Measurements from ENCODE around the gene SLC27A5.
"Not testable (repeated sequence)": the region's sequence is repeated elsewhere in the genome, so short reads cannot be mapped to it uniquely, and the experiment has no call there.

The SLC27A5 gene

GRCh38 chr19:58516964-58517833 lies 5.4 kb upstream of the SLC27A5 start:
- H3K36me3 ChIP-seq (ENCODE audit: control insufficient read depth, insufficient read depth, low read length): peaks cover 16% of the 10 kb centered on the region
- no peak overlapping the region for H3K4me3 ChIP-seq (ENCODE audit: low read depth, low read length)
- no peak overlapping the region for H3K27ac ChIP-seq (ENCODE audit: low read depth, low read length)
- no peak overlapping the region for H3K9ac ChIP-seq (ENCODE audit: low read length)
- H3K9me3 ChIP-seq (ENCODE audit: control insufficient read depth, insufficient read depth, low read depth, low read length): no peaks in the 10 kb centered on the region
- H3K27me3 ChIP-seq (ENCODE audit: control insufficient read depth, insufficient read depth, low read length): no peaks in the 10 kb centered on the region
- H3K4me1 ChIP-seq (ENCODE audit: control insufficient read depth, insufficient read depth, low read length): peaks cover 36% of the 10 kb centered on the region

GRCh38 chr19:58516246-58516836 lies 4.5 kb upstream of the SLC27A5 start:
- peaks cover 32% of the 10 kb centered on the region for H3K4me1 ChIP-seq (ENCODE audit: control insufficient read depth, insufficient read depth, low read length)

DNA sequence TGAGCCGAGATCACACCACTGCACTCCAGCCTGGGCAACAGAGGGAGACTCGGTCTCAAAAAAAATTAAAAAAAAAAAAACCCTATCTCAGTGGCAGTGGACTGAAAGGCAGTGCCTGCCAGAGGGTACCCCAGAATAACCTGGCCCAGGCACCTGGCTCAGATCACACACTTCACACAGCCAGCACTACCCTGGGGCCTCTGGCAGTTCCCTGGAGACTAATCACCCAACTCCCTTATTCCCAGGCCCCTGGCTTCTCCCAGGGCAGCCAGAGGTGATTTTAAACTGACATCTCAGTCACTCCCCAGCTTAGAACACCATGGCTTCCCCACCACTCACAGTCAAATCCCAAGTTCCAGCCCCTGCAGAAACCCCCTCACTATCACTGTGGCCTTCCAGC lies 3.5 kb upstream of the SLC27A5 start:
- Histone ChIP-seq H3K36me3 (ENCODE audit: control insufficient read depth, insufficient read depth, low read length) (peaks cover 16% of the 10 kb centered on the region), H3K4me3 (ENCODE audit: low read depth, low read length) (peak overlapping the region; percentile 9; the same call in 1 of the 2 replicates), H3K4me1 (ENCODE audit: control insufficient read depth, insufficient read depth, low read length) (peaks cover 31% of the 10 kb centered on the region), H3K9me3 (ENCODE audit: control insufficient read depth, insufficient read depth, low read depth, low read length) (no peaks in the 10 kb centered on the region), H3K27ac (ENCODE audit: low read depth, low read length) (no peak overlapping the region), H3K27me3 (ENCODE audit: control insufficient read depth, insufficient read depth, low read length) (no peaks in the 10 kb centered on the region), H3K9ac (ENCODE audit: low read length) (no peak overlapping the region)

More at GRCh38 chr19:58516246-58516836, 4.5 kb upstream of the SLC27A5 start:
- peaks cover 16% of the 10 kb centered on the region for H3K36me3 ChIP-seq (ENCODE audit: control insufficient read depth, insufficient read depth, low read length)
- no peaks in the 10 kb centered on the region for H3K9me3 ChIP-seq (ENCODE audit: control insufficient read depth, insufficient read depth, low read depth, low read length)
- H3K9ac ChIP-seq (ENCODE audit: low read length): no peak overlapping the region
- no peak overlapping the region for H3K4me3 ChIP-seq (ENCODE audit: low read depth, low read length)
- no peaks in the 10 kb centered on the region for H3K27me3 ChIP-seq (ENCODE audit: control insufficient read depth, insufficient read depth, low read length)
- no peak overlapping the region for H3K27ac ChIP-seq (ENCODE audit: low read depth, low read length)

- no peaks in the 10 kb centered on the region for H3K27me3 ChIP-seq (ENCODE audit: control insufficient read depth, insufficient read depth, low read length)
- H3K27ac ChIP-seq (ENCODE audit: low read depth, low read length): no peak overlapping the region
- peaks cover 31% of the 10 kb centered on the region for H3K4me1 ChIP-seq (ENCODE audit: control insufficient read depth, insufficient read depth, low read length)
- H3K9me3 ChIP-seq (ENCODE audit: control insufficient read depth, insufficient read depth, low read depth, low read length): no peaks in the 10 kb centered on the region
- H3K36me3 ChIP-seq (ENCODE audit: control insufficient read depth, insufficient read depth, low read length): peaks cover 16% of the 10 kb centered on the region
- H3K4me3 ChIP-seq (ENCODE audit: low read depth, low read length): peak overlapping the region; percentile 72
- peak overlapping the region; percentile 80 for H3K9ac ChIP-seq (ENCODE audit: low read length)
These were observed 2.8 kb upstream of the SLC27A5 start for GRCh38 chr19:58514564-58515022.

DNA sequence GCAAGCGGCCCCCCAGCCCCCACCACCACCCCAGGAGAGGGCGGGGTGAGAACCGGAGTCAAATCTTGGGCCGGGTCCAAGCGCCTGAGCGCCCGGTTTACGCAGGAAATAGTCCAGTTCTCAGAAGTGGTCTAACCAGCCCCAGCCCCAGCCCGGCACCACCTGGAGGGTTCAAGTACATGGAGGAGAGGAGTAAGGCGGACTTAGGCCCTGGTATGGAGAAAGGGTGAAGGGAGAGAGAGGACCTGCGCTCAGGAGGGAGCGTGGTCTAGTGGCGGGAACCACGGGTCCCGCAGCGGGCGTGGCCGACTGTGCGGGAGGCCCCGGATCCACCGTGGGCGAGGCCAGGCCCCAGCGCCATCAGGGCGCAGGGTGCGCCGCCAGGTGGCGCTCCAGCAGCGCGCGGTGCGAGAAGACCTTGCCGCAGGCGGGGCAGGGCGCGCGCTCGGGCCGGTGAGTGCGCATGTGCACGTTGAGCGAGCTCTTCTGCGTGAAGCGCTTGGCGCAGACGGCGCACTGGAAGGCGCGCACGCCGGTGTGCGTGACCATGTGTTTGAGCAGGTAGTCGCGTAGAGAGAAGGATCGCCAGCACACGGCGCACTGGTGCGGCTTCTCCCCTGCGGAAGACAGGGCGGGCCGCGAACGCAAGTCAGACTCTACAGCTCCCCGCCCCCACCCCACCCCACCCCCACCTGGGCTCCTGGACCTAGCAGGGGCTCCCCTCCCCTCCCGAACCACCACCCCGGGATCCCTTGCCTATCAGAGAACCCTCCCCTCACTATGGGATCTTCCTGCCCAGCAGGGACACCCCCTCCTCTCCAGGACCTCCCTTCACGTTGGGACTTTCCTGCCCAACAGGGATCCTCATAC lies 2.1 kb upstream of the SLC27A5 start:
- peak overlapping the region; percentile 46; the same call in 1 of the 2 replicates for H3K27ac ChIP-seq (ENCODE audit: low read depth, low read length)
- peak overlapping the region; percentile 80 for H3K9ac ChIP-seq (ENCODE audit: low read length)
- peak overlapping the region; percentile 72 for H3K4me3 ChIP-seq (ENCODE audit: low read depth, low read length)
- H3K27me3 ChIP-seq (ENCODE audit: control insufficient read depth, insufficient read depth, low read length): no peaks in the 10 kb centered on the region
- H3K9me3 ChIP-seq (ENCODE audit: control insufficient read depth, insufficient read depth, low read depth, low read length): 0 out of 2 replicates have a peak, but pooled peaks cover 2% of the 10 kb centered on the region
- peaks cover 16% of the 10 kb centered on the region for H3K36me3 ChIP-seq (ENCODE audit: control insufficient read depth, insufficient read depth, low read length)
- peaks cover 31% of the 10 kb centered on the region for H3K4me1 ChIP-seq (ENCODE audit: control insufficient read depth, insufficient read depth, low read length)

- 0 out of 2 replicates have a peak, but pooled peaks cover 2% of the 10 kb centered on the region for H3K9me3 ChIP-seq (ENCODE audit: control insufficient read depth, insufficient read depth, low read depth, low read length)
- H3K36me3 ChIP-seq (ENCODE audit: control insufficient read depth, insufficient read depth, low read length): peaks cover 16% of the 10 kb centered on the region
- no peak overlapping the region for H3K4me3 ChIP-seq (ENCODE audit: low read depth, low read length)
- H3K9ac ChIP-seq (ENCODE audit: low read length): no peak overlapping the region
- H3K27ac ChIP-seq (ENCODE audit: low read depth, low read length): peak overlapping the region; percentile 46; the same call in 1 of the 2 replicates
- no peaks in the 10 kb centered on the region for H3K27me3 ChIP-seq (ENCODE audit: control insufficient read depth, insufficient read depth, low read length)
- peaks cover 25% of the 10 kb centered on the region for H3K4me1 ChIP-seq (ENCODE audit: control insufficient read depth, insufficient read depth, low read length)
These were observed 1.5 kb upstream of the SLC27A5 start for GRCh38 chr19:58513213-58513693.

DNA sequence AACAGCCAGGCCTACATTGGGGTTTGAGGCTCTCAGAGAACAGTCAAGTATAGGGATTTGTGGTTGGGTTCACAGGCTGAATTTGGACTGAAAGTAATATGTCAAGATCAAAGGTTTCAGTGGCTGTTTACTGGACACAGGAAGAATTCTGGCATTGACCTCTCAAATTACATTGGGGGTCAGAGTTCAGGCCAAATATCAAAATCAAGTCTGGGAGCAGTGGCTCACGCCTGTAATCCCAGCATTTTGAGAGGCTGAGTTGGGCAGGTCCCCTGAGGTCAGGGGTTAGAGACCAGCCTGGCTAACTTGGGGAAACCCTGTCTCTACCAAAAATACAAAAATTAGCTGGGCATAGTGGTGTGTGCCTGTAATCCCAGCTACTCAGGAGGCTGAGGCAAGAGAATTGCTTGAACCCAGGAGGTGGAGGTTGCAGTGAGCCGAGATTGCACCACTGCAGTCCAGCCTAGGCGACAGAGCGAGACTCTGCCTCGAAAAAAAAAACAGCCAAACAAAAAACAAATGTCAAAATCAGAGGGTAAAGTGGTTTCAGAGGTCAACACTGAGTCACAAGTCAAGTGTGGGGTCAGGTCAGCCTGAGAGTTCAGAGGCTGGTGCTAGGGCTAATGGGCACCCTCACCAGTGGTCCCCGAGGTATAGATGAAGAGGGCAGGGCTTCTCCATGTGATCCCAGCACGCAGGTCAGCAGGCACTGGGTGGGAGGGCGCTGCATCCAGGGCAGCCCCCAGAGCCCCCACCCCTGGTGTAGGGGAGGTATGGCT lies 1.5 kb downstream of the SLC27A5 start:
- Histone ChIP-seq H3K27ac (ENCODE audit: low read depth, low read length) (no peak overlapping the region), H3K9me3 (ENCODE audit: control insufficient read depth, insufficient read depth, low read depth, low read length) (peaks cover 5% of the 10 kb centered on the region; the same call in 1 of the 2 replicates), H3K9ac (ENCODE audit: low read length) (no peak overlapping the region), H3K36me3 (ENCODE audit: control insufficient read depth, insufficient read depth, low read length) (no peaks in the 10 kb centered on the region; the same call in 1 of the 2 replicates), H3K4me3 (ENCODE audit: low read depth, low read length) (no peak overlapping the region), H3K27me3 (ENCODE audit: control insufficient read depth, insufficient read depth, low read length) (no peaks in the 10 kb centered on the region), H3K4me1 (ENCODE audit: control insufficient read depth, insufficient read depth, low read length) (peaks cover 13% of the 10 kb centered on the region)

DNA sequence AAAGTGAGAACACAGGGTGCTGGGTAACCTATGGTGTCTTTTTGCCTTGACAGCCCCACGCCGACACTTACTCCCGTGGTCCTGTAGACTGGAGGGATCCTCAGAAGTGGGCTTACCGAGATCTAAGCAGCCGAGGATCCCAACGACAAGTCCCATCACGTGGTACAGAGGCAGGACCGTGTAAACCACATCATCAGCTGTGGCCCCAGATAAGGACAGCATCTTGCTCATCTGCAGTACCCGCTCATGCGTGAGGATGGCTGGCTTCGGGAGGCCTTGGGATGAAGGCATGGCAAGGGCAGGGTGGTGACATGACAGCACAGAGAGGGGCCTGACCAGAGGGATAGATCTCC lies 2.1 kb downstream of the SLC27A5 start:
- Histone ChIP-seq H3K9ac (ENCODE audit: low read length) (no peak overlapping the region), H3K4me3 (ENCODE audit: low read depth, low read length) (no peak overlapping the region), H3K9me3 (ENCODE audit: control insufficient read depth, insufficient read depth, low read depth, low read length) (peaks cover 5% of the 10 kb centered on the region; the same call in 1 of the 2 replicates), H3K36me3 (ENCODE audit: control insufficient read depth, insufficient read depth, low read length) (no peaks in the 10 kb centered on the region; the same call in 1 of the 2 replicates), H3K27ac (ENCODE audit: low read depth, low read length) (no peak overlapping the region), H3K4me1 (ENCODE audit: control insufficient read depth, insufficient read depth, low read length) (peaks cover 10% of the 10 kb centered on the region; the same call in 1 of the 2 replicates), H3K27me3 (ENCODE audit: control insufficient read depth, insufficient read depth, low read length) (no peaks in the 10 kb centered on the region)

GRCh38 chr19:58507602-58508223 lies 4.1 kb downstream of the SLC27A5 start:
- H3K9ac ChIP-seq (ENCODE audit: low read length): not testable (repeated sequence)

GRCh38 chr19:58500242-58500641 lies 11.6 kb downstream of the SLC27A5 start:
- Histone ChIP-seq H3K9me3 (ENCODE audit: control insufficient read depth, insufficient read depth, low read depth, low read length) (no peaks in the 10 kb centered on the region), H3K36me3 (ENCODE audit: control insufficient read depth, insufficient read depth, low read length) (no peaks in the 10 kb centered on the region), H3K4me3 (ENCODE audit: low read depth, low read length) (peak overlapping the region; percentile 73), H3K4me1 (ENCODE audit: control insufficient read depth, insufficient read depth, low read length) (peaks cover 13% of the 10 kb centered on the region), H3K9ac (ENCODE audit: low read length) (peak overlapping the region; percentile 76), H3K27ac (ENCODE audit: low read depth, low read length) (no peak overlapping the region), H3K27me3 (ENCODE audit: control insufficient read depth, insufficient read depth, low read length) (no peaks in the 10 kb centered on the region)

More at GRCh38 chr19:58507602-58508223, 4.1 kb downstream of the SLC27A5 start:
- not testable (repeated sequence) for H3K9me3 ChIP-seq (ENCODE audit: control insufficient read depth, insufficient read depth, low read depth, low read length); H3K36me3 ChIP-seq (ENCODE audit: control insufficient read depth, insufficient read depth, low read length); H3K4me3 ChIP-seq (ENCODE audit: low read depth, low read length); H3K27ac ChIP-seq (ENCODE audit: low read depth, low read length); H3K27me3 ChIP-seq (ENCODE audit: control insufficient read depth, insufficient read depth, low read length); H3K4me1 ChIP-seq (ENCODE audit: control insufficient read depth, insufficient read depth, low read length)
